ENCODE measurements around the gene PDE10A. TPM values are rescaled to one million over a fixed set of nuclear protein-coding genes. Genes with fewer than 3 reads are reported as not detected.

PDE10A gene
- total RNA-seq, 1 experiment from 2014 or later, result 2.1 TPM

DNA sequence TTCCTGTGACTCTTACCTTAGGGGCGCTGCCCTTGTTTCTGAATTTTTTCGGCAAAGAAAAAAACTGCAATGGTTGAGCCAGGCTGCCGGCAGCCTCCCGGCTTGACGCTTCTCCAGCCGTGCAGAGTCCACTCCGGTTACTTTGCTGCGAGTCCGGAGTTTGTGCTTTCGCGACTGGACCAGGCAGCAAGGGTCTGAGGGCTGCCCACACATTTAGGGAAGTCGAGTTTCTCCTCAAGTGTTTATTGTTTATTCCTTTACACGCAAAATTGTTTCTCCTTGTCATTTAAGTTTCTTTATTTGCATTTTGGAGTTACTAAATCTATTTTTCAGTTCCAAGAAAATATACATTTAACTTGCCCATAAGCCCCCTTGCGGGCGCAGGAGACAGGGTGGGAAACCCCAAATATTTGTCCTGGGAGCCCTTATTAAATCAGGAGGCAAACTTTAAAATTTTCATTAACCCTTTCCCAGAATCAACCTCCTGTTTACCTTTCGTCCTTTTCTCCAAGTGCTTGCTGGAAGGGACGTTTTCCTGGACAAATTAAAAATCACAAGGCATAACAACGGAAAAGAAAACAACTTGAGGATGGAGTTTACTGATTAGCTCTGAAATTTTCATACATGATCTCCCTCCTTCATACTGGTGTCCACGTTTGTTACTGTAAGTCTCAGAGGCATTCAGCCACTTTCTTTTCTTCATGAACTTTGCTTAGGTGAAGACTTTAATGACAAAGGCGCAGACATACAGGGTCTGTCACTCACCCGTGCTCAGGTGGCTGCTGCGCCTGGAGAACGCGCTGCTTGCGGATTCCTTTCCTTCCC lies 1.7 kb upstream of the PDE10A start:
- no peak for DNase-seq
- no peak overlapping the region for H3K9ac ChIP-seq (ENCODE audit: low read length)
- H3K27ac ChIP-seq (ENCODE audit: low read length), result no peak overlapping the region
- ChIA-PET CTCF (no interaction called here), POLR2A (ENCODE audit: unreplicated experiment) (no interaction called here)
- TF ChIP-seq EZH2 (IDR thresholded peaks at IDR 0.05; ENCODE audit: low read length, unreplicated experiment), result peak; percentile 25
- TF ChIP-seq EZH2phosphoT487 (IDR thresholded peaks at IDR 0.05; ENCODE audit: borderline replicate concordance, low read length), result no peak
- peaks cover 4% of the 10 kb centered on the region; the same call in 1 of the 2 replicates for H3K4me1 ChIP-seq (ENCODE audit: insufficient read depth, low read length)
- no peaks in the 10 kb centered on the region for H4K20me1 ChIP-seq (ENCODE audit: low read length)
- H3K4me3 ChIP-seq (ENCODE audit: low read length), result no peak overlapping the region
- H3K9me2 ChIP-seq (replicated peaks; ENCODE audit: low read length), result no peaks in the 10 kb centered on the region
- H3K9me3 ChIP-seq (ENCODE audit: low read length), result no peaks in the 10 kb centered on the region
- H3K27me3 ChIP-seq (ENCODE audit: low read length), result peaks cover 58% of the 10 kb centered on the region
- H2AFZ ChIP-seq (ENCODE audit: low read length), result no peak overlapping the region
- no peaks in the 10 kb centered on the region for H3K79me2 ChIP-seq (ENCODE audit: low read length)
- ATAC-seq, result no peak
- intact Hi-C loops (cut with micrococcal nuclease), result loop anchor here (5.0 to 10.0 kb wide), 3 partner anchors 92 to 220 kb away; no protein-coding TSS in a partner anchor
- no peaks in the 10 kb centered on the region for H3K36me3 ChIP-seq (ENCODE audit: low read depth, low read length)
- no peaks in the 10 kb centered on the region for H3F3A ChIP-seq (ENCODE audit: low read length, unreplicated experiment)
- peak overlapping the region; percentile 80; the same call in 1 of the 2 replicates for H3K4me2 ChIP-seq (ENCODE audit: low read length)
- BruUV-seq (replicated peaks), result no TSS peak

DNA sequence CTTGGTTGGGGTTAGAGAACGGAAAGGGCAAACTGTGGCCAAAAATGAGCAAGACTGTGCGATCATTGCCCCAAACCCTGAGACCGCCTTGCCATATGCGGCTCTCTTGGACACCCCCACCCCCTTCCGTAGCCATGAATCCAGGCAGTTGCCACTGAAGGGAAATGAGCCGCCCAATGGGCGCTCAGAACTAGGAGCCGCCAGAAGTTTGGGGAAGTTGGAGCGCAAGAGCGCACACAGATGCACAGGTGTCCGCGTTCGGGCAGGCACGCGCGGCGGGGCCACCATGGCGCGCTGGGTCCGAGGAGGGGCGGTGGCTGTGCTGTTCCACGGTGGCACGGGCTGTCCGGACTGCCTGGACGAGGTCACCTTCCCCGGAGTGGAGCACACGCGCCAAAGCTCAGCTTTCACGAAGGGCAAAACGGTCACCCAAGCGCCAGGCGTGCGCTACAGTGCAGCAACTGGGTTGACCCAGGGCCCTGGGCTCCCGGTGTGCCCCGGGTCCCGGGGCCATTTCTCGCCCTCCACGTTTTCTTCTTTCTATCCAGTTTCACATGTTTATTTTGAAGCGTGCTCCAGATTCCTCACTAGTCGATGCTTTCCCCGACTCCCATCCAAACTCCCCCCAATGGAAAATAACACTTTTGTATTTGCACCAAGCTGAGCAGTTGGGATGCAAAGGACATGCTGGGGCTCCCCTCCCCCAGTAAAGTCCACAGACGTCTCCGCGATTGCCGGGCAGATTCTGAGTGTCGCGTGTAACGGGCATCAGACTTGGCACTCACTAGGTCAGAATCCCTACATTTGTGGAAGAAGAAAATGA lies 906 bp upstream of the PDE10A start:
- H3K9me3 ChIP-seq (ENCODE audit: low read length), result no peaks in the 10 kb centered on the region
- TF ChIP-seq EZH2 (IDR thresholded peaks at IDR 0.05; ENCODE audit: low read length, unreplicated experiment) (peak; percentile 59), EZH2phosphoT487 (IDR thresholded peaks at IDR 0.05; ENCODE audit: borderline replicate concordance, low read length) (no peak)
- TF ChIP-seq, protein P1, sequence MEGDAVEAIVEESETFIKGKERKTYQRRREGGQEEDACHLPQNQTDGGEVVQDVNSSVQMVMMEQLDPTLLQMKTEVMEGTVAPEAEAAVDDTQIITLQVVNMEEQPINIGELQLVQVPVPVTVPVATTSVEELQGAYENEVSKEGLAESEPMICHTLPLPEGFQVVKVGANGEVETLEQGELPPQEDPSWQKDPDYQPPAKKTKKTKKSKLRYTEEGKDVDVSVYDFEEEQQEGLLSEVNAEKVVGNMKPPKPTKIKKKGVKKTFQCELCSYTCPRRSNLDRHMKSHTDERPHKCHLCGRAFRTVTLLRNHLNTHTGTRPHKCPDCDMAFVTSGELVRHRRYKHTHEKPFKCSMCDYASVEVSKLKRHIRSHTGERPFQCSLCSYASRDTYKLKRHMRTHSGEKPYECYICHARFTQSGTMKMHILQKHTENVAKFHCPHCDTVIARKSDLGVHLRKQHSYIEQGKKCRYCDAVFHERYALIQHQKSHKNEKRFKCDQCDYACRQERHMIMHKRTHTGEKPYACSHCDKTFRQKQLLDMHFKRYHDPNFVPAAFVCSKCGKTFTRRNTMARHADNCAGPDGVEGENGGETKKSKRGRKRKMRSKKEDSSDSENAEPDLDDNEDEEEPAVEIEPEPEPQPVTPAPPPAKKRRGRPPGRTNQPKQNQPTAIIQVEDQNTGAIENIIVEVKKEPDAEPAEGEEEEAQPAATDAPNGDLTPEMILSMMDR (conservative IDR thresholded peaks at IDR 0.05; ENCODE audit: low read depth, low read length), result no peak
- no peak overlapping the region for H3K9ac ChIP-seq (ENCODE audit: low read length)
- ATAC-seq (peak; percentile 9), DNase-seq (no peak)
- peaks cover 58% of the 10 kb centered on the region for H3K27me3 ChIP-seq (ENCODE audit: low read length)
- no TSS peak for BruUV-seq (replicated peaks)
- peak overlapping the region; percentile 58 for H3K4me3 ChIP-seq (ENCODE audit: low read length)
- CTCF ChIA-PET, result no interaction called here
- POLR2A ChIA-PET (ENCODE audit: unreplicated experiment), result no interaction called here
- no peaks in the 10 kb centered on the region for H3K36me3 ChIP-seq (ENCODE audit: low read depth, low read length)
- H3F3A ChIP-seq (ENCODE audit: low read length, unreplicated experiment), result no peaks in the 10 kb centered on the region
- H2AFZ ChIP-seq (ENCODE audit: low read length), result peak overlapping the region; percentile 57; the same call in 1 of the 2 replicates
- no peaks in the 10 kb centered on the region for H3K9me2 ChIP-seq (replicated peaks; ENCODE audit: low read length)
- no peaks in the 10 kb centered on the region for H4K20me1 ChIP-seq (ENCODE audit: low read length)
- H3K27ac ChIP-seq (ENCODE audit: low read length), result no peak overlapping the region
- H3K4me1 ChIP-seq (ENCODE audit: insufficient read depth, low read length), result peaks cover 4% of the 10 kb centered on the region; the same call in 1 of the 2 replicates
- intact Hi-C loops (cut with micrococcal nuclease), result loop anchor here (5.0 to 10.0 kb wide), 3 partner anchors 92 to 219 kb away; no protein-coding TSS in a partner anchor
- no peaks in the 10 kb centered on the region for H3K79me2 ChIP-seq (ENCODE audit: low read length)
- H3K4me2 ChIP-seq (ENCODE audit: low read length), result peak overlapping the region; percentile 80

DNA sequence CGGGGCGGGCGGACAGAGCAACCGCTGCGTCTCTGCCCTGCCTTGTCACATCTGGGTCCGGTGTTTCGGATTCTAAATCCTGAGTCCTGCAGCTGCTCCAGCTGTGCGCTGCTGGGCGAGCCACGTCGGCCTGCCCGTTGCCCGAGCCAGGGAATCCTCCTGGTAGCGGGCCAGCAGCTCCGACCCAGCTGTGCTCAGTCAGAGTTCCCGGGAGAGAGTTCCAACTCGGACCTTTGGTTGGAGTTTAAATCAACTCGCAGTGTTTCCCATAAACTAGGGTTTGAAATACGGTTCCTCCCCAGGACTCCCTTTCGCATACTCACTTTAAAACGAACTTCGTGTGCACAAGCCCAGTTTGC lies 315 bp upstream of the PDE10A start:
- intact Hi-C loops (cut with micrococcal nuclease), result loop anchor here (5.0 to 10.0 kb wide), 3 partner anchors 91 to 219 kb away; no protein-coding TSS in a partner anchor
- Histone ChIP-seq H3K27ac (ENCODE audit: low read length) (no peak overlapping the region), H3K27me3 (ENCODE audit: low read length) (peaks cover 60% of the 10 kb centered on the region), H4K20me1 (ENCODE audit: low read length) (no peaks in the 10 kb centered on the region), H3F3A (ENCODE audit: low read length, unreplicated experiment) (no peaks in the 10 kb centered on the region), H3K9me2 (replicated peaks; ENCODE audit: low read length) (no peaks in the 10 kb centered on the region), H3K79me2 (ENCODE audit: low read length) (no peaks in the 10 kb centered on the region), H3K4me2 (ENCODE audit: low read length) (peak overlapping the region; percentile 80), H3K4me1 (ENCODE audit: insufficient read depth, low read length) (peaks cover 4% of the 10 kb centered on the region; the same call in 1 of the 2 replicates), H3K4me3 (ENCODE audit: low read length) (peak overlapping the region; percentile 58), H3K9ac (ENCODE audit: low read length) (no peak overlapping the region), H3K9me3 (ENCODE audit: low read length) (no peaks in the 10 kb centered on the region), H2AFZ (ENCODE audit: low read length) (peak overlapping the region; percentile 57; the same call in 1 of the 2 replicates), H3K36me3 (ENCODE audit: low read depth, low read length) (no peaks in the 10 kb centered on the region)
- BruUV-seq (replicated peaks), result no TSS peak
- ATAC-seq (peak; percentile 36), DNase-seq (peak; percentile 4)
- TF ChIP-seq EZH2phosphoT487 (IDR thresholded peaks at IDR 0.05; ENCODE audit: borderline replicate concordance, low read length), result no peak
- TF ChIP-seq EZH2 (IDR thresholded peaks at IDR 0.05; ENCODE audit: low read length, unreplicated experiment), result no peak
- TF ChIP-seq, protein P1 (conservative IDR thresholded peaks at IDR 0.05; ENCODE audit: low read depth, low read length), result no peak
- ChIA-PET CTCF (no interaction called here), POLR2A (ENCODE audit: unreplicated experiment) (no interaction called here)

Measured in PC-3 (cell line).